ENCODE data around the gene SLC9B2.

DNA sequence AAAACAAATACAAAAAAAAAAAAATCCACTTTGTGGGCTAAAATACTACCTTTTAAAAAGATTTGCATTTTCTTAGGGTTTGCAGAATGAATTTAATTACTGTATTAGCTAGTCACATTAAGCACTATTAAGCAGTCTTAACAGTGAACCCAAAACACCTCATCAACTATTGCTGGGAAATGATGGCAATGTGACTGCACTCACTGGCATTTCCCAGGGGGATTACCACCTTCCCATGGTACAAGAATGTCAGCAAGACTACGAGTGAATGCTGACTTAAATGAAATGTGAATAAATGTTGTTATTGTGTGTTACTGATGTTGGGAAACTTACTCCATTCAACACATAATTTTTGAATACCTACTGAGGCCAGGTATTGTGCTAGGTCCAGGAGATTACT, 10.0 kb upstream of the SLC9B2 start:
- no peak for TF ChIP-seq AR (CRISPR knock-in tag; IDR thresholded peaks at IDR 0.05)
- TF ChIP-seq FOXP1 (CRISPR knock-in tag; IDR thresholded peaks at IDR 0.05; ENCODE audit: borderline replicate concordance): no peak
- TF ChIP-seq, protein P1, sequence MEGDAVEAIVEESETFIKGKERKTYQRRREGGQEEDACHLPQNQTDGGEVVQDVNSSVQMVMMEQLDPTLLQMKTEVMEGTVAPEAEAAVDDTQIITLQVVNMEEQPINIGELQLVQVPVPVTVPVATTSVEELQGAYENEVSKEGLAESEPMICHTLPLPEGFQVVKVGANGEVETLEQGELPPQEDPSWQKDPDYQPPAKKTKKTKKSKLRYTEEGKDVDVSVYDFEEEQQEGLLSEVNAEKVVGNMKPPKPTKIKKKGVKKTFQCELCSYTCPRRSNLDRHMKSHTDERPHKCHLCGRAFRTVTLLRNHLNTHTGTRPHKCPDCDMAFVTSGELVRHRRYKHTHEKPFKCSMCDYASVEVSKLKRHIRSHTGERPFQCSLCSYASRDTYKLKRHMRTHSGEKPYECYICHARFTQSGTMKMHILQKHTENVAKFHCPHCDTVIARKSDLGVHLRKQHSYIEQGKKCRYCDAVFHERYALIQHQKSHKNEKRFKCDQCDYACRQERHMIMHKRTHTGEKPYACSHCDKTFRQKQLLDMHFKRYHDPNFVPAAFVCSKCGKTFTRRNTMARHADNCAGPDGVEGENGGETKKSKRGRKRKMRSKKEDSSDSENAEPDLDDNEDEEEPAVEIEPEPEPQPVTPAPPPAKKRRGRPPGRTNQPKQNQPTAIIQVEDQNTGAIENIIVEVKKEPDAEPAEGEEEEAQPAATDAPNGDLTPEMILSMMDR (IDR thresholded peaks at IDR 0.05): no peak
- TF ChIP-seq, protein P2, sequence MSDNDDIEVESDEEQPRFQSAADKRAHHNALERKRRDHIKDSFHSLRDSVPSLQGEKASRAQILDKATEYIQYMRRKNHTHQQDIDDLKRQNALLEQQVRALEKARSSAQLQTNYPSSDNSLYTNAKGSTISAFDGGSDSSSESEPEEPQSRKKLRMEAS (CRISPR knock-in tag; IDR thresholded peaks at IDR 0.05): no peak
- TF ChIP-seq, protein P3, sequence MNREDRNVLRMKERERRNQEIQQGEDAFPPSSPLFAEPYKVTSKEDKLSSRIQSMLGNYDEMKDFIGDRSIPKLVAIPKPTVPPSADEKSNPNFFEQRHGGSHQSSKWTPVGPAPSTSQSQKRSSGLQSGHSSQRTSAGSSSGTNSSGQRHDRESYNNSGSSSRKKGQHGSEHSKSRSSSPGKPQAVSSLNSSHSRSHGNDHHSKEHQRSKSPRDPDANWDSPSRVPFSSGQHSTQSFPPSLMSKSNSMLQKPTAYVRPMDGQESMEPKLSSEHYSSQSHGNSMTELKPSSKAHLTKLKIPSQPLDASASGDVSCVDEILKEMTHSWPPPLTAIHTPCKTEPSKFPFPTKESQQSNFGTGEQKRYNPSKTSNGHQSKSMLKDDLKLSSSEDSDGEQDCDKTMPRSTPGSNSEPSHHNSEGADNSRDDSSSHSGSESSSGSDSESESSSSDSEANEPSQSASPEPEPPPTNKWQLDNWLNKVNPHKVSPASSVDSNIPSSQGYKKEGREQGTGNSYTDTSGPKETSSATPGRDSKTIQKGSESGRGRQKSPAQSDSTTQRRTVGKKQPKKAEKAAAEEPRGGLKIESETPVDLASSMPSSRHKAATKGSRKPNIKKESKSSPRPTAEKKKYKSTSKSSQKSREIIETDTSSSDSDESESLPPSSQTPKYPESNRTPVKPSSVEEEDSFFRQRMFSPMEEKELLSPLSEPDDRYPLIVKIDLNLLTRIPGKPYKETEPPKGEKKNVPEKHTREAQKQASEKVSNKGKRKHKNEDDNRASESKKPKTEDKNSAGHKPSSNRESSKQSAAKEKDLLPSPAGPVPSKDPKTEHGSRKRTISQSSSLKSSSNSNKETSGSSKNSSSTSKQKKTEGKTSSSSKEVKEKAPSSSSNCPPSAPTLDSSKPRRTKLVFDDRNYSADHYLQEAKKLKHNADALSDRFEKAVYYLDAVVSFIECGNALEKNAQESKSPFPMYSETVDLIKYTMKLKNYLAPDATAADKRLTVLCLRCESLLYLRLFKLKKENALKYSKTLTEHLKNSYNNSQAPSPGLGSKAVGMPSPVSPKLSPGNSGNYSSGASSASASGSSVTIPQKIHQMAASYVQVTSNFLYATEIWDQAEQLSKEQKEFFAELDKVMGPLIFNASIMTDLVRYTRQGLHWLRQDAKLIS (CRISPR knock-in tag; IDR thresholded peaks at IDR 0.05; ENCODE audit: borderline replicate concordance): no peak
- TF ChIP-seq ATF3 (CRISPR knock-in tag; conservative IDR thresholded peaks at IDR 0.05): no peak
- no peak for TF ChIP-seq E2F1 (CRISPR knock-in tag; IDR thresholded peaks at IDR 0.05)
- TF ChIP-seq NR2C2 (CRISPR knock-in tag; IDR thresholded peaks at IDR 0.05): no peak
- TF ChIP-seq SOX15 (CRISPR knock-in tag; IDR thresholded peaks at IDR 0.05): no peak

All from WTC11 (cell line).